GM20000 (cell line): Measurements from ENCODE around the gene MYB.
"Not testable (repeated sequence)": the region's sequence is repeated elsewhere in the genome, so short reads cannot be mapped to it uniquely, and the experiment has no call there.

Experiments
- DNase-seq: peaks from one replicate; pipeline ENCODE4 v3.0.0; 2012; ENCODE audit warnings: low spot score
- CTCF ChIP-seq: IDR thresholded peaks from 2 replicates; pipeline ENCODE4 v1.5.1; 2012; ENCODE audit warnings: mild to moderate bottlenecking, control low read depth; ENCODE audit errors: extremely low read depth, missing control alignments

The MYB gene

DNA sequence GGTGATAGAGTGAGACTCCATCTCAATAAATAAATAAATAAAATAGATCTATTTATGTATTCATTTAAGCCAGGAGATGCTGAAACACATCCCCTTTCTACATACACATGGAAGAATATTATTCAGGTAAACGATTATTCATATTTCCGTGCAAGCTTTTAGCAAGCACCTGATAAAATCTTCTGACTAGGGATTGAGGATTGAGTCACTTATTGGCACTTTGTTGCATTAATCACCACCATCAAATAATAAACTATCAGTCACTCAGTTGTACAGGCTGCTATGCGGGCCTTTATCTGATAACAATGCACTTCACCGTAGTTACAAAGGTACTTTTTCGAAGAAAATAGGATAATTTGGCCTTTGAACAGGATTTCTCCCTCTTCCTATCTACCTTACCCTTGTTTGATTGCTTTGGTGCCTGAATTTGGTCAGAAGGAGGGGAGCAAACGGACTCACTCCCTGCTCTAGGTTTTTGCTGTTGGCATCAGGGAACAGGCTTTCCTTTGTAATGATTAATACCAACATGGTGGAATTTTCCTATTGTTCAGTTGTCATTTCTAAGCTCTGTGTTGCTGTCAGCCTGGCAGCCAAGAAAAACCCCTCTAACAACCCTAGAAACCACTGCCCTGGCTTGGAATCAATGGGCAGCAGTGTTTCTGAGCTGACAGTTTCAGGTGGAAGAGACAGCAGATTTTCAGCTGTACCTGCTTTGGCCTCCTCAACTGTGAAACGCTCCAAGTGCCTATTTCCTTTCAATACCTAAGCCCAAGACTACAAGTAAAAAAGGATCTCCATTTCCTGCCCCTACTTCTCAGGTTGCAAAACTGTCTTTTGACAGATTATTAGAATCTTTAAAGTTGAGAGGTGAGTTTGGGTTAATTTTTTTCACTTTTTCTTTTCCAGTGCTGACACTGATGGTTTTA, 63.0 kb downstream of the MYB start:
- DNase-seq: no peak
- no peak for TF ChIP-seq CTCF

DNA sequence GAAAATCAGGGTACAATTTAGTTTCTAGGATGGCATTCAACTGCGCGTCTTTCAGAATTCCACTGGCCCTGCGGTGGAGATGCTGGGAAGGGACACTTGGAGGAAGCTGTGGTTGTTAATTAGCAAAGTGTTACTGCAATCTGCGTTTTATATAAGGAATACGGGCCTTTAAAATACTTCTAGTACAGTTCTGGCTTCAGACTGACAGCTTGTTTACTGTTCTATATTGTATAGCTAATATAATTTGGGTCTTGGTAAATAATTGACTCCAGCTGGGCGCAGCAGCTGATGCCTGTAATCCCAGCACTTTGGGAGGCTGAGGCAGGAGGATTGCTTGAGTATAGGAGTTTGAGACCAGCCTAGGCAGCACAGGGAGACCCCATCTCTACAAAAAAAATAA, 63.7 kb downstream of the MYB start:
- TF ChIP-seq CTCF: no peak
- DNase-seq: no peak

- DNase-seq: not testable (repeated sequence)
Observed at GRCh38 chr6:135246412-135247012, 65.4 kb downstream of the MYB start.

DNA sequence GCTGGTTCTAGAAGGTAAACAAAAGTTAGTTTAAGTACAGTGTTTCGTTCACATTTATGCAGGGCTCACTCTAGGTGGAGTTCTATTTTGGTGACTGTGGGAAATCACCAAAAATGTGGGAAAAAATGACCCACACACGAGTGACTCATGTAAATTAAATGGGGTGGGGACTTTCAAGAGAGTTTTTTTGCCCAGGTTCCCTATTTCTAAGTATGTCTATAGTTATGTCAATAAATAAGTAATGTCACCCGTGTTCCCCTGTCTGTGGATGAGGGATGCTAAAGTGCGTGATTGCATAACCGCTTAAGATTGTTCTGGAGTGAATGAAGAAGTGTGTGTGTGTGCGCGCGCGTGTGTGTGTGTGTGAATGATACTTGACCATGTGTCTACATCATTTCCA, 69.1 kb downstream of the MYB start:
- TF ChIP-seq CTCF: no peak
- DNase-seq: no peak

DNA sequence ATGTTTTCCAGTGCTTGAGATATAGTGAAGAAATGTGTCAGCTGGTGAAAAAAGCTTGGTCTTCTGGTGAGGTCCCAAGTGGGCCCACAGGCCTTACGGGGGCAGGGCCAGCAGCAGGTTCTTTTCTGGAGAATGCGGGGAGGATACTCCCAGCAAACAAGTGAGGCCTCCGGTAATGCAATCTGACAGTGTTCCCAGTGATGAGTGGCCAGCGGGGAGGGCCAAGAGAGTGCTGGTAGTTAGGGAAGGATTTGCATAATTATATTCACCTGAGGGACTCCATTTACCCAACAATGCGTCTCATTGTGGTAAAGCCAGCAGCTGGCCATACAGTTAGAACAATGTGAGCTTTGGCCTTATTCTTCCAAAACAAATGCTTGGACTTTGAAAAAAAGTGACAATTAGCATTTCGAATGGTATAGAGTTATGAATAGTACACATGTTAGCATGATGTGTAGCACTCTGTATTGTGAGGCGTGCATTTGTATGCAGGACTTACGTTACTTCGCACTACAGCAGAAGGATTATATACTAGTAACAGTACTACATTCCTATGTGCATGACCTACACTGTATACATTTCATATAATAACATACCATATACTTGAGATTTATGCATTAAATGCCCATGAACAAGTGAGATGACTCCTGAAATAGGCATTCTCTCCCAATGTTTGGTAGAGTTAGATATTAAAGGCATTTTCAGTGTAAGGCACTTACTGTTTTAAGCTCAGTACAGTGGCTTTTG, 69.8 kb downstream of the MYB start:
- TF ChIP-seq CTCF: no peak
- no peak for DNase-seq

DNA sequence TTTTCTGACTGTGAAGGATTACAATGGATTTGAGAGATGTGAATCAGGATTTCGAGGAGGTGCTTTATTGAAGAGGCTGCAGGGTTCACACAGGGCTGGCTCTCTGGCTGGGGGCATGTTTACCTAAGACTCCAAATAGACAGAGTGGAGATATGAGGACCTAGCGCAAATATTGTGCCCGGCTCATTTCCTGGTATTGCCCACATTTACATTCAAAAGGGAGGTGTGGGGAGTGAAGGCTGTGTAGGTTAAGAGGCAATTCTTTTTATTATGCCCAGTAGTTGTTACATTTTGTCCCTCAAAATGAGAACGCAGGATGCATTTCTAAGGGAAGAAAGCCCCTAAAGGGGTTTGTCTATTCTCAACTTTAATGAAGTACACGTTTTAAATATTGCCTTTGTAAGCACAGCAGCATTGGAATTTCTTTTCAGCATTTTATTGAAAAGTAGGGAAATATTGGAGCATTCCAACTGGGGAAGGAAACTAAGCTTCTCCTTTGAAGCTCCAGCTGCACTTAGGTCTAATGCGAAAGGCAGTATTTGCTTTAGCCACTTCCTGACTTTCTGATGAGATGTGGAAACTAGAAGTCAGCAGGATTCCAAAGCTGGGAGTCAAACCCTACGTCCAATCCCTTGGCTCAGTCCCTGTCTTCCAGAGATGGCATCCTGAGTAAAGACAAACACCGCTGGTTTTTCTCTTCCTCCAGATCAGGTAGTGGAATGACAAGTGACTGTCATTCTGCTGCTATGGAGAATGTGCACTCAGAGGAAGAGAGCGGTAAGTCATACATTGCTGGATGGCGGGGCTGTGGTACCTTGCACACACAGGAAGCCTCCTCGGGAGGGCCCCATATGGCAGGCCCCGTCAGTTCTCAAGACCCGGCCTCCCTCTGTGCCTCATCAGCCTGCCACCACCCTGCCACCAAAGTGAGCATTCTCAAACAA, 70.7 kb downstream of the MYB start:
- no peak for TF ChIP-seq CTCF
- DNase-seq: no peak

DNA sequence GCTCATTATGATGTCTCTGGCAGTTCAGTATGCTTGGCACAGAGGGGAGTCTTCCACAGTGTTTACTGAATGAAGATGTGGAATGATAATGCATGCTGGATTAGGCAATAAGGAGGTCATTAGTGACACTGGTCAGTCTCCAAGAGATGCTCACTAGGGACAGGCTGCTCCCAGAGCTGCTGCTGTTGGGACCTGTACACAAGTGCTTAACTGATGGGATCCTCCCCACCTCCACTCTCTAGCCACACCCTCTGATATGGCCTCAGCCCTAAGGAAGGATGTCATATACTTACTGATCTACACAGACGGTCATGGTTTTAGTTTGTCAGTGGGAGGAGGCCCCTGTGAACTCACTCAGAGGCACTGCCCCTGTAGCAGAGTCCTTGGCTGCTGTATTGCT, 73.4 kb downstream of the MYB start:
- no peak for DNase-seq
- TF ChIP-seq CTCF: no peak
